Mesenchymal stem cell (in vitro differentiated cells and primary cell): ENCODE data around the gene RBMS1.

Source experiments
- DNase-seq: peaks from one replicate; pipeline ENCODE4 v3.0.0-alpha.2; 2013
- H2AFZ ChIP-seq: one replicate; pipeline ENCODE4 v1.6.1; 2013; ENCODE audit warnings: low read depth, mild to moderate bottlenecking, control low read depth, inconsistent platforms, low read length, moderate library complexity
- H2AK5ac ChIP-seq: 2 replicates; pipeline ENCODE4 v1.6.1; 2013; ENCODE audit warnings: low read length, moderate library complexity, mild to moderate bottlenecking, inconsistent platforms; ENCODE audit not compliant: severe bottlenecking
- H2BK120ac ChIP-seq: one replicate; pipeline ENCODE4 v1.6.1; 2013; ENCODE audit warnings: low read depth, mild to moderate bottlenecking, inconsistent platforms, low read length, moderate library complexity
- H2BK12ac ChIP-seq, 2 experiments: one replicate each; pipeline ENCODE4 v1.6.1; 2013; ENCODE audit warnings: inconsistent platforms in 2 of 2, low read length in 2 of 2, mild to moderate bottlenecking in 2 of 2, moderate library complexity in 2 of 2, control low read depth in 1 of 2
- H2BK15ac ChIP-seq: one replicate; pipeline ENCODE4 v1.6.1; 2013; ENCODE audit warnings: mild to moderate bottlenecking, low read depth, inconsistent platforms; ENCODE audit not compliant: poor library complexity, severe bottlenecking
- H2BK5ac ChIP-seq: 2 replicates; pipeline ENCODE4 v1.6.1; 2013; ENCODE audit warnings: low read depth, mild to moderate bottlenecking, low read length, control low read depth, inconsistent platforms; ENCODE audit not compliant: poor library complexity, severe bottlenecking
- H3K14ac ChIP-seq, 2 experiments: one replicate each; pipeline ENCODE4 v1.6.1; 2013; ENCODE audit warnings: inconsistent platforms in 2 of 2, low read length in 2 of 2, control low read depth in 1 of 2, mild to moderate bottlenecking in 1 of 2, moderate library complexity in 1 of 2
- H3K18ac ChIP-seq, 2 experiments: one replicate each; pipeline ENCODE4 v1.6.1; 2013; ENCODE audit warnings: inconsistent platforms in 2 of 2, low read length in 2 of 2, control low read depth in 1 of 2, low read depth in 1 of 2, mild to moderate bottlenecking in 1 of 2
- H3K23ac ChIP-seq, 2 experiments: one replicate each; pipeline ENCODE4 v1.6.1; 2013; ENCODE audit warnings: inconsistent platforms in 2 of 2, low read length in 2 of 2, mild to moderate bottlenecking in 2 of 2, moderate library complexity in 2 of 2, control low read depth in 1 of 2
- H3K27ac ChIP-seq: 2 replicates; pipeline ENCODE4 v1.5.1; 2013; ENCODE audit warnings: mild to moderate bottlenecking, moderate library complexity, low read length, control low read depth, inconsistent platforms; ENCODE audit not compliant: poor library complexity, severe bottlenecking
- H3K27me3 ChIP-seq, 2 experiments: 2 replicates each; pipeline versions ENCODE4 v1.6.1 to v1.7.0; 2013; ENCODE audit warnings: low read length in 2 of 2, mild to moderate bottlenecking in 2 of 2, moderate library complexity in 2 of 2, control low read depth in 1 of 2, inconsistent platforms in 1 of 2; ENCODE audit not compliant: control insufficient read depth in 1 of 2, insufficient read depth in 1 of 2
- H3K36me3 ChIP-seq, 2 experiments: 2 replicates each; pipeline versions ENCODE4 v1.6.1 to v1.7.0; 2013; ENCODE audit warnings: low read length in 2 of 2, control low read depth in 1 of 2, inconsistent platforms in 1 of 2, low read depth in 1 of 2, mild to moderate bottlenecking in 1 of 2; ENCODE audit not compliant: insufficient read depth in 2 of 2, control insufficient read depth in 1 of 2
- H3K4ac ChIP-seq, 2 experiments: one replicate each; pipeline ENCODE4 v1.6.1; 2013; ENCODE audit warnings: inconsistent platforms in 2 of 2, low read length in 2 of 2, mild to moderate bottlenecking in 2 of 2, moderate library complexity in 2 of 2, control low read depth in 1 of 2, low read depth in 1 of 2
- H3K4me1 ChIP-seq: 2 replicates; pipeline ENCODE4 v1.6.1; 2013; ENCODE audit warnings: low read depth, low read length, control low read depth; ENCODE audit not compliant: control insufficient read depth, insufficient read depth
- H3K4me2 ChIP-seq: 2 replicates; pipeline ENCODE4 v1.6.1; 2013; ENCODE audit warnings: low read length, mild to moderate bottlenecking, inconsistent platforms; ENCODE audit not compliant: poor library complexity, severe bottlenecking
- H3K4me3 ChIP-seq, 2 experiments: 2 replicates each; pipeline versions ENCODE4 v1.5.1 to v1.7.0; 2013; ENCODE audit warnings: low read length in 2 of 2, mild to moderate bottlenecking in 2 of 2, control low read depth in 1 of 2, low read depth in 1 of 2; ENCODE audit not compliant: insufficient read depth in 1 of 2
- H3K79me1 ChIP-seq: replicated peaks from 2 replicates; pipeline ENCODE4 v1.6.1; 2013; ENCODE audit warnings: mild to moderate bottlenecking, control low read depth, low read length, inconsistent platforms; ENCODE audit not compliant: poor library complexity, severe bottlenecking
- H3K9ac ChIP-seq: 2 replicates; pipeline ENCODE4 v1.7.0; 2013; ENCODE audit warnings: mild to moderate bottlenecking, low read length, moderate library complexity
- H3K9me3 ChIP-seq: 2 replicates; pipeline ENCODE4 v1.7.0; 2013; ENCODE audit warnings: mild to moderate bottlenecking, low read length; ENCODE audit not compliant: control insufficient read depth
- H4K8ac ChIP-seq: one replicate; pipeline ENCODE4 v1.6.1; 2013; ENCODE audit warnings: inconsistent platforms, mild to moderate bottlenecking, low read length, moderate library complexity
- H4K91ac ChIP-seq: one replicate; pipeline ENCODE4 v1.6.1; 2013; ENCODE audit warnings: mild to moderate bottlenecking, low read length, inconsistent platforms
- WGBS: methylation state at CpG from one replicate; pipeline ENCODE4 v1.1.7; 2013; ENCODE audit warnings: mixed read lengths; 5-methylcytosine and 5-hydroxymethylcytosine counted together

Gene RBMS1

DNA sequence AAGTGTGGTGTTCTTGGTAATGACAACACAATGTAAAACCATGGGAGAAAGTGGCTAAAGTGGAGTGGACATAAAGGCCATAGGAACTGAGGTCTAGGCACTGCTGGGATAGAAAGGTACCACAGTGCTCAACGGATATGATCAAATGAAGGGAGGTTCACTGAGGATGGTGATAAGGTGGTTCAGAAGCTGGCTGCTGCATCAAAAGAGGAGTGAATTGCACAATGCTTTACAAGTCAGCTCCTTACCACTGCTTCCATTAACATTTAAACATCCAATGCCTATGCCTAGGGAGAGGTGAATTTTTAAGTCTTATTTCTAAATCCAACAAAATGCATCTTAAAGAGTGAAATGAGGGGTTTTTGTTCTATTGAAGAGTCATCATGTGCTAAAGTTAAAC, 193.4 kb downstream of the RBMS1 start:
- no peak overlapping the region for H2AK5ac ChIP-seq
- no peak overlapping the region for H3K9ac ChIP-seq
- no peak overlapping the region for H3K4me2 ChIP-seq
- no peak overlapping the region for H3K14ac ChIP-seq
- H3K36me3 ChIP-seq, result peaks cover 20 to 93% of the 10 kb centered on the region in 2 experiments
- H2BK5ac ChIP-seq, result no peak overlapping the region
- H2BK120ac ChIP-seq, result no peak overlapping the region
- H3K27ac ChIP-seq, result no peak overlapping the region
- H3K27me3 ChIP-seq, result no peaks in the 10 kb centered on the region
- DNase-seq, result no peak
- no peak overlapping the region for H2BK15ac ChIP-seq
- no peak overlapping the region for H4K91ac ChIP-seq
- H4K8ac ChIP-seq, result no peak overlapping the region
- no peak overlapping the region for H3K23ac ChIP-seq
- WGBS, result 91% methylated on average over 1 of the region's 1 CpG
- no peak overlapping the region for H3K18ac ChIP-seq
- no peak overlapping the region for H2BK12ac ChIP-seq
- H3K9me3 ChIP-seq, result no peaks in the 10 kb centered on the region
- H2AFZ ChIP-seq, result no peak overlapping the region
- H3K79me1 ChIP-seq, result peaks cover 25% of the 10 kb centered on the region
- no peak overlapping the region for H3K4me3 ChIP-seq
- no peak overlapping the region for H3K4ac ChIP-seq
- peaks cover 7% of the 10 kb centered on the region for H3K4me1 ChIP-seq

DNA sequence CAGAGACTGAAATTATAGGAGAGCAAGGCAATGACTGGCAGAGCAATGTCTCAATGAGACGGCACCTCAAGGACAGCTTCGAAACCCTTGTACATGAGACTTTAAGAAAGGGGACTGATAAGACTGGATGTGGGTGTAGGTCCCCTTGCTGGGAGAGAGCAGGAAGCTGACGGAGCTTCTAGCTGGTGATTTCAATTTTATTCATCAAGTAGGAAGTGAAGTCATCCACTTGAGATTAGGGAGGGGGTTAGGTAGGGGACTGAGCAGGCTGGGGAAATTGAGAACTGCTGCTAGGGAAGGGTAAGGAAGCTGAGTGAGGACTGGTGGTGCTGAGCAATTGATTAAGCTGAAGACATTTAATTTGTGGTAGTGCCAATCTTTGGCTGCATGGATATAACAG, 194.1 kb downstream of the RBMS1 start:
- no peak overlapping the region for H2BK12ac ChIP-seq
- peaks cover 20 to 96% of the 10 kb centered on the region in 2 experiments for H3K36me3 ChIP-seq
- no peak overlapping the region for H3K4me2 ChIP-seq
- peak overlapping the region; percentile 45 for H3K27ac ChIP-seq
- H2AFZ ChIP-seq, result no peak overlapping the region
- H4K8ac ChIP-seq, result no peak overlapping the region
- peaks cover 7% of the 10 kb centered on the region for H3K4me1 ChIP-seq
- no peak overlapping the region for H2BK15ac ChIP-seq
- H3K4me3 ChIP-seq, result no peak overlapping the region
- peak overlapping the region; percentile 45 for H3K9ac ChIP-seq
- no peak overlapping the region for H2AK5ac ChIP-seq
- no peak overlapping the region for H4K91ac ChIP-seq
- no peak overlapping the region for H3K14ac ChIP-seq
- H3K23ac ChIP-seq, result no peak overlapping the region
- peak overlapping the region in 1 of 2 experiments; percentile 7 for H3K4ac ChIP-seq
- peaks cover 25% of the 10 kb centered on the region for H3K79me1 ChIP-seq
- no peaks in the 10 kb centered on the region for H3K9me3 ChIP-seq
- H3K27me3 ChIP-seq, result no peaks in the 10 kb centered on the region
- H2BK120ac ChIP-seq, result no peak overlapping the region
- peak; percentile 63 for DNase-seq
- peak overlapping the region in 1 of 2 experiments; percentile 9 for H3K18ac ChIP-seq
- WGBS, result 41% methylated on average over 3 of the region's 3 CpGs
- H2BK5ac ChIP-seq, result no peak overlapping the region

GRCh38 chr2:160298960-160299359, 194.6 kb downstream of the RBMS1 start:
- Histone ChIP-seq H2BK12ac (peak overlapping the region in 1 of 2 experiments; percentile 54), H2BK120ac (no peak overlapping the region), H2BK5ac (no peak overlapping the region), H3K9me3 (no peaks in the 10 kb centered on the region), H3K27ac (peak overlapping the region; percentile 50), H2AK5ac (peak overlapping the region; percentile 35), H3K79me1 (peaks cover 25% of the 10 kb centered on the region), H3K4me3 (no peak overlapping the region), H4K8ac (no peak overlapping the region), H3K4me2 (no peak overlapping the region), H3K4ac (peak overlapping the region in 1 of 2 experiments; percentile 0), H2AFZ (no peak overlapping the region), H3K36me3 (peaks cover 22 to 90% of the 10 kb centered on the region in 2 experiments), H3K9ac (peak overlapping the region; percentile 45), H4K91ac (no peak overlapping the region), H3K18ac (no peak overlapping the region), H3K23ac (no peak overlapping the region), H2BK15ac (no peak overlapping the region), H3K27me3 (no peaks in the 10 kb centered on the region), H3K4me1 (peaks cover 10% of the 10 kb centered on the region), H3K14ac (no peak overlapping the region)
- no peak for DNase-seq
- WGBS, result 100% methylated on average over 1 of the region's 1 CpG

- Histone ChIP-seq H2BK15ac (no peak overlapping the region), H2AK5ac (no peak overlapping the region), H4K8ac (no peak overlapping the region), H3K9me3 (no peaks in the 10 kb centered on the region), H4K91ac (no peak overlapping the region), H3K27ac (peak overlapping the region; percentile 12), H2BK5ac (no peak overlapping the region), H2BK120ac (no peak overlapping the region), H2BK12ac (no peak overlapping the region), H3K36me3 (peaks cover 25 to 81% of the 10 kb centered on the region in 2 experiments), H3K14ac (no peak overlapping the region), H3K4me3 (no peak overlapping the region), H3K4ac (no peak overlapping the region), H2AFZ (no peak overlapping the region), H3K79me1 (peaks cover 30% of the 10 kb centered on the region), H3K18ac (no peak overlapping the region), H3K23ac (no peak overlapping the region), H3K4me2 (no peak overlapping the region), H3K4me1 (peaks cover 15% of the 10 kb centered on the region), H3K9ac (peak overlapping the region; percentile 85), H3K27me3 (no peaks in the 10 kb centered on the region)
- DNase-seq, result no peak
- WGBS, result 98% methylated on average over 4 of the region's 7 CpGs
These were observed 197.9 kb downstream of the RBMS1 start for GRCh38 chr2:160295519-160296207.
